HFFc6 (cell line): ENCODE data around the gene MGAT4C. TPM values are rescaled to one million over a fixed set of nuclear protein-coding genes. Genes with fewer than 3 reads are reported as not detected.
"Not testable (repeated sequence)": the region's sequence is repeated elsewhere in the genome, so short reads cannot be mapped to it uniquely, and the experiment has no call there.

Experiments
- DNase-seq: peaks from one replicate; pipeline ENCODE4 v3.0.0-alpha.2; 2018
- H3K27ac Mint-ChIP-seq: 2 replicates; pipeline ENCODE4 v1.8.0; 2020; ENCODE audit warnings: mild to moderate bottlenecking, mixed read lengths
- H3K27me3 Mint-ChIP-seq: 2 replicates; pipeline ENCODE4 v1.8.0; 2021; ENCODE audit warnings: mild to moderate bottlenecking, moderate library complexity, mixed read lengths; ENCODE audit not compliant: insufficient read depth
- H3K36me3 Mint-ChIP-seq: 2 replicates; pipeline ENCODE4 v1.8.0; 2021; ENCODE audit warnings: low read depth, mixed read lengths
- H3K4me1 Mint-ChIP-seq: 2 replicates; pipeline ENCODE4 v1.8.0; 2020; ENCODE audit warnings: low read depth, mixed read lengths
- H3K4me3 Mint-ChIP-seq: 2 replicates; pipeline ENCODE4 v1.8.0; 2020; ENCODE audit warnings: mild to moderate bottlenecking, moderate library complexity, mixed read lengths
- H3K9me3 Mint-ChIP-seq: 2 replicates; pipeline ENCODE4 v1.8.0; 2020; ENCODE audit warnings: mild to moderate bottlenecking, mixed read lengths
- total RNA-seq, 6 experiments: library from RNA; stranded (reverse); fragmentation: NEBNext Ultra II Directional; extraction: Animal tissue kit (Norgen Biotek cat#: 25700); gene quantifications; 2 replicates in 1 of 6; 3 replicates in 5 of 6; pipeline ENCODE4 v1.2.3, GENCODE V29; 2021
- TF ChIP-seq, protein P1 (sequence below): fragments of 200-600 bp; sonication (generic); IDR thresholded peaks from 2 replicates; pipeline ENCODE4 v1.5.0; 2021; ENCODE audit warnings: antibody characterized with exemption, mild to moderate bottlenecking

Gene MGAT4C
- total RNA-seq, 6 experiments from 2014 or later, result not detected

DNA sequence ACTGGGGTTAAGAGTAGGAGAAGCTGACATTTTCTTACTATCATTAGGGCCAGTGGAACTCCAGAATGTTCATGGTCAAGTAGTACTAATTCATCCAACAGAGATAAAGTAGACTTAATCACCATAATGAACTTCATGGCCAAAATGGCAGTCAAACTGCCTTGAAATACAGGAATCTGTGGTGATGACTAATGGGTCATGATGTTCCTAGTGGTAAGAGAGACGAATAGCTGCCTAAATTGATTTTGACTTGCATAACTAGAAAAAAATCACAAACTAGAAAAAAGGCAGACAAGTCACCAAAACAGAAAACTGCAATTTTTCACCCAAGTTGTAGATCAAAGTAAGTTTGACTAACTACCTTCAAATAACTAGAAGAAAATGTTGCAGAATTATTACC, 138.5 kb downstream of the MGAT4C start:
- Mint-ChIP-seq H3K27me3 (no peaks in the 10 kb centered on the region), H3K9me3 (peaks cover 26% of the 10 kb centered on the region), H3K36me3 (no peaks in the 10 kb centered on the region), H3K27ac (no peak overlapping the region), H3K4me3 (no peak overlapping the region), H3K4me1 (no peaks in the 10 kb centered on the region)
- TF ChIP-seq, protein P1, sequence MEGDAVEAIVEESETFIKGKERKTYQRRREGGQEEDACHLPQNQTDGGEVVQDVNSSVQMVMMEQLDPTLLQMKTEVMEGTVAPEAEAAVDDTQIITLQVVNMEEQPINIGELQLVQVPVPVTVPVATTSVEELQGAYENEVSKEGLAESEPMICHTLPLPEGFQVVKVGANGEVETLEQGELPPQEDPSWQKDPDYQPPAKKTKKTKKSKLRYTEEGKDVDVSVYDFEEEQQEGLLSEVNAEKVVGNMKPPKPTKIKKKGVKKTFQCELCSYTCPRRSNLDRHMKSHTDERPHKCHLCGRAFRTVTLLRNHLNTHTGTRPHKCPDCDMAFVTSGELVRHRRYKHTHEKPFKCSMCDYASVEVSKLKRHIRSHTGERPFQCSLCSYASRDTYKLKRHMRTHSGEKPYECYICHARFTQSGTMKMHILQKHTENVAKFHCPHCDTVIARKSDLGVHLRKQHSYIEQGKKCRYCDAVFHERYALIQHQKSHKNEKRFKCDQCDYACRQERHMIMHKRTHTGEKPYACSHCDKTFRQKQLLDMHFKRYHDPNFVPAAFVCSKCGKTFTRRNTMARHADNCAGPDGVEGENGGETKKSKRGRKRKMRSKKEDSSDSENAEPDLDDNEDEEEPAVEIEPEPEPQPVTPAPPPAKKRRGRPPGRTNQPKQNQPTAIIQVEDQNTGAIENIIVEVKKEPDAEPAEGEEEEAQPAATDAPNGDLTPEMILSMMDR, result no peak
- DNase-seq, result no peak

- H3K27me3 Mint-ChIP-seq, result no peaks in the 10 kb centered on the region
- H3K27ac Mint-ChIP-seq, result no peak overlapping the region
- no peaks in the 10 kb centered on the region for H3K4me1 Mint-ChIP-seq
- peaks cover 34% of the 10 kb centered on the region for H3K9me3 Mint-ChIP-seq
- TF ChIP-seq, protein P1, result no peak
- no peaks in the 10 kb centered on the region for H3K36me3 Mint-ChIP-seq
- DNase-seq, result no peak
- H3K4me3 Mint-ChIP-seq, result no peak overlapping the region
These were observed 152.1 kb downstream of the MGAT4C start for GRCh38 chr12:86104087-86104486.

- Mint-ChIP-seq H3K4me1 (no peaks in the 10 kb centered on the region), H3K36me3 (no peaks in the 10 kb centered on the region), H3K4me3 (no peak overlapping the region), H3K27ac (no peak overlapping the region), H3K9me3 (peaks cover 30% of the 10 kb centered on the region), H3K27me3 (no peaks in the 10 kb centered on the region; the same call in 1 of the 2 replicates)
- TF ChIP-seq, protein P1, result no peak
- DNase-seq, result no peak
These were observed 159.0 kb downstream of the MGAT4C start for GRCh38 chr12:86097161-86097560.

DNA sequence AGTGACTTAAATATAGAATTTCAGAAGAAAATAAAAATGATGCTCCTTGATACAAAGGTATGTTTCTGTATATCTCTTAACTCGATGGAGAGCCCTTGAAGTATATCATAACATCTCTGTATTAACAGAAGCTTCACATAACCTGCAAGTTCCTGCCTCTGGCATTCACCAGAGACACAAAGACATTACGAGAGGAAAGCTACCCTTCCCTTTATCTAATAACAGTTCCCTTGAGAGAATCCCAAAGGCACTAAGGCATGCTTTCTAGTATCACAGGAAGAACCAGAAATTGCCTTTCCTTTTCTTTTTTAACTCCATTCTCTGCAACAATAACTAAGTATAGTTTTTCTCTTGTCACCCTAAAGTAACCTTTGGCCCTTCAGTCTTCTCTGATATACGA, 164.5 kb downstream of the MGAT4C start:
- no peak overlapping the region for H3K27ac Mint-ChIP-seq
- H3K4me3 Mint-ChIP-seq, result no peak overlapping the region
- TF ChIP-seq, protein P1, result no peak
- no peak for DNase-seq
- no peaks in the 10 kb centered on the region for H3K4me1 Mint-ChIP-seq
- H3K9me3 Mint-ChIP-seq, result peaks cover 39% of the 10 kb centered on the region
- no peaks in the 10 kb centered on the region; the same call in 1 of the 2 replicates for H3K27me3 Mint-ChIP-seq
- H3K36me3 Mint-ChIP-seq, result no peaks in the 10 kb centered on the region

DNA sequence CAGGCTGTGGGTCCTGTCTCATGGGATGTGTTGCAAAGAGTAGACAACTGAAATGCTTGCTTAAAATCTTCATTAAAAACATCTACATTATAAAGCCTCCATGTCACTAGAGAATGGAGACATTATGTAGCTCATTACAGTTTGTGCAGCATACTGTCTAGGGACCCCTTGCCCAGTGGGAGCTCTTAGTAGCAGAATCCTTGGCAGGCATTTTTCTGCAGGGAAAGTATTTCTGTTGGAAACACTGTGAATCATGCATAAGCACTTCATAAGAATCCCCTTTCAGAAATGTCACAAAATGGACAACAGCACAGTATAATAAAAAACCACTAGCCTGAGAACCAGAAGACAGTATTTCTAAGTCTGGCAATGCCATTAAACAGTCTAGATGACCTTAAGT, 174.3 kb downstream of the MGAT4C start:
- TF ChIP-seq, protein P1, result no peak
- DNase-seq, result no peak
- Mint-ChIP-seq H3K27ac (no peak overlapping the region), H3K4me3 (no peak overlapping the region), H3K4me1 (no peaks in the 10 kb centered on the region), H3K36me3 (no peaks in the 10 kb centered on the region), H3K9me3 (peaks cover 31% of the 10 kb centered on the region), H3K27me3 (no peaks in the 10 kb centered on the region; the same call in 1 of the 2 replicates)

GRCh38 chr12:86059052-86059451, 197.1 kb downstream of the MGAT4C start:
- not testable (repeated sequence) for H3K36me3 Mint-ChIP-seq, H3K27ac Mint-ChIP-seq, DNase-seq, H3K4me3 Mint-ChIP-seq, H3K4me1 Mint-ChIP-seq, H3K27me3 Mint-ChIP-seq
- H3K9me3 Mint-ChIP-seq, result peaks cover 58% of the 10 kb centered on the region
